GM21825 (cell line): ENCODE measurements around the gene LPP.

Experiments
- ATAC-seq: cut with Tn5 transposase; IDR thresholded peaks from one replicate; pipeline ENCODE4 v1.9.1; 2021; ENCODE audit warnings: mild to moderate bottlenecking, moderate library complexity; ENCODE audit not compliant: unreplicated experiment

Gene LPP

DNA sequence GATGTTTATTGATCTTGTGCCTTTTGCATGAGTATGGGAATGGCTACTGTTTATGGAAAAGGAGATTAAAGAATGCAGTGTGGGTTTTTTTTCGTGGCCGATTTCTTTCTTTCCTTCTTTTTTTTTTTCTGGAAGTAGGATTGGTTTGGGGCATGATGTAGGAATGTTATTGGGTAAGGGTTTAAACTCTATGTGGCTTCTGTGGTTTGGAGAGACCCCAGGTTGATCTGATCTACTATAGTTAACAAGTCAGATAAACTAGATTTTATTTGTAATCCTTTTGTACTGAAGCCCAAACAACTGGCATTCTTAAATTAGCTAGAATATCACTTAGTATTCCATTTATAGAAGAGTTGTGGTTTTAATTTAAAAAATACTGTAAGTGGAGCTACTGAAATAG is 304.8 kb downstream of the LPP start:
- no peak for ATAC-seq

DNA sequence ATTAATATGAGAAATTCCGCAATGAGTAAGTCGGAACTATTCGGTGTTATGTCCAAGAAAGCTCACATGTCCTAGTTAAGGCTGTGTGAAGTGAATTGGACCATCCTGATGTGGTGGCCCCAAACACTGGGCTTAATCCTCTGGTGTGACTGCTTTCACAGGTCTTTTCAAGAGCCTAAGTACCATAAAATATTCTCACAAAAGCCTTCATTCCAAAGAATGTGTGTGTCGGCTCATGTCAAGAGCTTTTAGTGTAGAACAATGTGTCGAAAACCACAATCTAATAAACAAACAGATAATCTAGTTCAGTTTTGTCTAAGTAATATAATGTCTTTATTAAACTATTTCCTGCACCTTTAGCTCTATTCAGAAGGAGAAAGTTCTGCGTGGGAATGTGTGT is 311.4 kb downstream of the LPP start:
- ATAC-seq = no peak

DNA sequence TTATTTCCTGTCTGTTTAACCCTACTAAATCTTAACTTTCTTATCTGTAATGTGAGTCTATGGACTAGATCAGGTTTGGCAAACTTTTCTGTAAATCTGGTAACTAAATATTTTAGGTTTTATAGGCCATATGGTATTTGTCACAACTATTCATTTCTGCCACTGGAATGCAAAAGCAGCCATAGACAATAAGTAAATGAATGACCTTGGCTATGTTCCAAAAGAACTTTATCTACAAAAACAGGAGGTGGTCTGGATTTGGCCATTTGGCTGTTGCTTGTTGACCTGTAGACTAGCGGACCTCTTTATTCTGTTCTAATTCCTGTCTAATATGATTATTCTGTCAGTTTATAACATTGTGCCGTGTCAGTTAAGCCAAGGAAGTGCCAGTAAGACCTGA is 314.2 kb downstream of the LPP start:
- ATAC-seq = no peak

DNA sequence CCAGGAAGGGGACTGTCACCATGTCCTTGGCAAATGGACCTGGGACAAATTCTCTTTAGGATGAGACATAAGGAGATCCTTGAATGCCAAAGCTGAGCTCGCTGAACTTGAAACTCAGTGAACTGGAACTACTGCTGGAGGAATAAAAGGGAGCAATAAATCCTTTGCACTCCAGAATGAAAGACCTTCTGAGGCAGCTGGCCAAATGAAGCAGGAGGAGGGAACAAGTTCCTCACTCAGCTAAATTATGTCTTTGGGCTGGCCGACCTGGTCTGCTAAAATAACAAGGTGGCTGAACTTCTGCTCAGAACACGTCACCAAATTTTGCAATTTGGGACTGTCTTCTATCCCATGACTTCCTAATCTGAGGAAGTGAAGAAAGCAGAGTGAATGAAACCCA is 314.7 kb downstream of the LPP start:
- no peak for ATAC-seq

DNA sequence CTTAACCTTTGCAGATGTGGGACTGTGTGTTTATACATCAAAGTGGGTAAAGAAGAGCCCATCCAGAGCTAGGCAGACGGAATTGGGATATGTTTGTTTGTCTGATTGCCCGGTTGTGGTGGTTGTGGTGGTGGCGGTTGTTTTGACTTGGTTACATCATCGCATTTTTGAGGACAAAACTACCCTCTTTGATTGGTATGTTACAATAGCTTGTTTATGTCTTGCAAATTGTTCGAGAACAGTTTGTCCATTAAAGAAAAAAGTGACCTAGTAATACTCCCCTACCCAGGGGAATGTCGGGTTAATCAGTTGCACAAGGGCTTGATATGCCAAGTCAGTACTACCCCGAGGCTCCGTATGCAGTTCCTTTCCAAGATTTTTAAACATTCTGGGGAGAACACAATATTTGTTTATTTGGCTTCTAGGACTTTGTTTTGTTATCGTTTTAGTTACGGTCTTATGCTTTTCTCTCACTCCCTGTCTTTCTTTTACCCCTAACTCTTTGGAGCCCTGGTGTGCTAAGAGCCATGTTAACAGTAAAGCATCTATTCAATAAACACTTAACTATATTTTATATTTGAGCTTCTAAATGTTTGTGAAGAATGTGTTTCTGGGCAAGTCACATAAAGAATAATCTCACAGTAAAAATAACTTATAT is 315.4 kb downstream of the LPP start:
- no peak for ATAC-seq

DNA sequence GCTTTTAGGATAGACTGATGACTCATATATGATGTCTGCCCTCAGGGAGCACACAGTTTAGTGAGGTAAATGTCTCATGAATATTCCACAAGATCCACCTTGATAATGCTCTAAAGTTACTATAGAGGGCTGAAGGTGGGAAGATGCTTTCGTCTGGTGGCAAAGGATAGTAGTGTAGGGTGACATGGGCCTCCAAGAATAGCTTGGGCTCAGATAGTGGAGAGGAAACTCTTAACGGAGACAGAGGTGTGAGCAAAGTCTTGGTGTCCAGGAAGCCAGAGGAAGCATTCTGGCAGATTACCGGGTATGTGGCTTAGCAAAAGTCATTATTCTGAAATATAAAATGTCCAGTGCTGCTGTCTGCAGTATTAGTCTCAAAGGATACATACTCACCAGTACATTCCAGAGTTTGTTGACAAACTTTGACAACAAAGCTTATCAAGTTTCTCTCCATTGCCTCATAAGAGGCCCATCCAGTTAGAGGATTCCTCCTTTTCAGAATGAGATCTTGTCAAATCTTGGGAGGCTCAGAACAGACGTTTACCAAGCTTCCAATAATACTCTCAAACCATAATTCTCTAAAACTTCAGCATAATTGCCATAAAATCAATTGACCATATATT is 316.7 kb downstream of the LPP start:
- ATAC-seq = no peak

DNA sequence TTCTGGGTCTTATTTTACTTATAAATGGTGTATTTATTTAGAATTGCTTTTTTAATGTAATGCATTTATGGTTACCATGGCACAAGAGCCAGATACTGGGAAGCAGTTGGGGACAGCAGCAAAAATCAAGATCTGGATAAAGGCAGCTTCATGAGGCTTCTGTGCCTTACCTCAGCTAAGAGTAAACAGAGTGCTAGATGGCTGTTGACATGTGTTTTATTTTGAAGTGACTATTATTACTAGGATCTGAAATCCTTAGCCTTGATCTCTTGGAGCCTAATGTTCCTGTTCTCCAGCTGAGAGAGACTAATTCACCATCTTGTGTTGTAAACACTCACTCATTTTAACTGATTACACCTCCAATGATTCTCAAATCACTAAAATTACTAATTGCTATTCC is 317.8 kb downstream of the LPP start:
- no peak for ATAC-seq

DNA sequence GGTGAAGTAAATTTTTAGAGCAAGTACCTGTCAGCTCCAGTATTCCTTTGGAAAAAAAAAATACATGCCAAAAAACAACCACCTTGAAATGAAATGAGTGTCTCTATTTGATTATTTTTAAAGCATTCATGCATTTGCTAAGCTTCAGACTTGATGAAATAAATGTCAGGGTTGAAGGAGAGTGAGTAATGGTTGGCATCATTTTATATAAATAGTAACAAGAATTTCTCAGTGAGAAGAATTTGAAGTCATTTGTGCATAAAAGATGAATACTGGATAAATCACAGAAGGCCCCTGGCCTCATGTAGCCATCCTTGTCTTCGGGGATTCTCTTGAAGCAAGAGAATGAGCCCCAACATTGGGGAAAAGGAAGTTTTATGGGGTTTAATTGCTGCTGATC is 318.4 kb downstream of the LPP start:
- ATAC-seq = no peak

DNA sequence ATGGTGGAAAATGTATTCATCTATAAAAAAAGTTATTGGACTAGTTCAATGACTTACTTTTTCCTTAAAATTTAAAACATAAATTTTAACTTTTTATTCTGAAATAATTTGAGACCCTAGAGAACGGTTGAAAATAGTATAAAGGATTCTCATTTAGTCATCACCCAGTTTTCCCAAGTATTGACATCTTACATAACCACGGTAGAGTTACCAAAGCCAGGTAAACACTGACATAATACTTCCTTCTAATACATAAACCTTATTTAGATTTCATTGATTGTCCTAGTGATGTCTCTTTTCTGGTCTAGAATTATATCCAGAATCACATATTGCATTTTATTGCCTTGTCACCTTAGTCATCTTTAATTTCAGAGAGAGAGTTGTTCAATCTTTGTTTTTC is 319.1 kb downstream of the LPP start:
- no peak for ATAC-seq

DNA sequence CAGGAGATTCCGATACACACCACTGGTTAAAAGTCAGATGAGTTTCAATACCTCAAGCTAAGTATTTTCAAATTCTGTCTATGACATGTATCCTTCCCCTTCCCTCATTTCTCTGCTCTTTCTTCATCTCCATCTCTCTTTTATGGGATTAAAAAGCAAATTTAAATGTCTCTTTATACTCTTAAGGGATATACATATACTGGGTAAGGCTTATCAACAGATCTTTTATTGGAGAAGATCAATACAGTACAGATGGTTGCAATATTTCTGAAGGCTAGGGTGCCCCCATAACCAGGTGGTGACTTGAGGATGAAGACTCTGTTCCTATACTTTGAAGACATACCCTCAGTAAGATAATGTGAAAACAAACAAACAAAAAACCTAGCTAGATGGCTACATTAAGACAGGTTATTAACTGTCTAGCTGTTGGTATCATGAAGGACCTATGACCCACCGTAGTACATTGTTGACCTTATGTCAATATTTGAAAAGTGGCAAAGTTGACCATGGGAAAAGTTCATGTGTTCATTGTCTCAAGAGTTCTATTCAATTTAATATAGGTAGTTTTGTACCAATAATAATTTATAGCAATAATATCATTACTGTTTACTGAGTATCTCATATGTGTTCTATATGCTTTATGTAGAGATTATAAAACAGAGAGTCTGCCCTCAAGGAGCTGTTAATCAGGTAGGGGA is 319.8 kb downstream of the LPP start:
- no peak for ATAC-seq

DNA sequence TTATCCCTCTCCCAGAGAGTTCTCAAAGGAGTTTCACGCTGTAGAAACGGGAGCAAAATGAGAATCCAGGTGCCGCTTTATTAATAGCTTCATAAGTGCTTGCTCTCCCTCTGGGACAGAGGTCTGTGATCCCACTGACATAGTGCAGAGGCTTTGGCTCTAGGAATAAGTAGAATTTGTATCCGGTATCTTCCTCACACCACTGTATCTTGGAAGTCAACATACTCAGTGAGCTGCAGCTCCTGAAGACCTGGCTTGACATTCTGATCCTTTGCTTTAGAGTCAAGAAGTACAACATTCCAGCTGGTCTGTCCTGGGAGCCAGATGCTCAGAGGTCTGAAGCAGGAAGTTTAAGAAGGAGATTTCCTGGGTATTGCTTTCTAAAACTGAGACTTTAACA is 323.0 kb downstream of the LPP start:
- ATAC-seq = no peak

DNA sequence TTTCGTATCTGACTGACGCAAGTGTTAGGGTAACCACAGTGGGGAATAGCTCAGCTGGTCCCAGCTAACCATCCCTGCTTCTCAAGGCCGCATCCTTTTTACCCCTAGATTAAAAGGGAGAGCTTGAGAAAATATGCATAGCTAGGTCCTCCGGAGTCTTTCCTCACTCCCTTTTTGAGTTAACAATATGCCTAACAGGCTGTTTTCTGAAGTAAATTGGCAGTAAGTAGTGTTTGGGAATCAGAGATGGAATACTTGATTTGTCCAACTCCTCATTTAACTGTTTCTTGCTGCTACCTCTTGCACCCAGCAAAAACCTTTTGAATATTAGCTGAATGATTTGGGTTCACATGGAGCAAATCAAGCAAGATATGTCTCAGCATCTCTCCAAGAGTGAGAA is 326.1 kb downstream of the LPP start:
- ATAC-seq = no peak

DNA sequence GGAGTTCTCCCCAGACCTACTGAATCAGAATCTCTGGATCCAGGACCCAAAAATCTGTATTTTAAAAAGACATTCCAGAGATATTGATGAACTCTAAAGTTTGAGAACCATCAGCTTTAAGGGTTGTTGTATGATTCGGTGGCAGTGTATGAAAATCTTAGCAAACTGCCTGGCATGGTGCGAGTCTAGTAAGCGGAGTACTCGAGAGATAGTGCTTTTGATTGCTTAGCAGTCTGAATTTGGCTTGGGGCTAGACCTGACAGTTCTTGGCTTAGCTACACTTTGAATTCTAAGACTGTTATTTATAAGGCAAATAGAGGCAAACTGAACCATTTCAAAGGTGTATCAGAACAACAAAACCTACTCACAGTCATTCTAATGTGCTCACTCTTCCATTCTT is 329.0 kb downstream of the LPP start:
- ATAC-seq = no peak

DNA sequence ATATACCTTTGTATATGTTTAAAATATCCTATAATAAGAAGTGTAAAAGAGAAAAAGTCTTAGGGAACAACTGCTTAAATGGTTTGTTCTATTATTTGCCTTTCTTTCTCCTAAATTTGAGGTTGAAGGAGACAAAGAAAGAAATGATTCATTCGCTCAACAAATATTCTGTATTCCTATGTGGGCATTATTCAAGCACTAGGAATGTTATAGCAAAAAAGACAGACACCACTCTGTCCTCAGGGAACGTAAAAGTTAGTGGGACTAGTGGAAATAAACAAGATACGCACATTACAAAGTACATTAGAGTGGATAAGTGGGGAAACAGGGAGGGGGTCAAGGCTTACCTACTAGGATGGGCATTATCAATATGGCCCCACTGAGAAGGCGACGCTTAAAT is 332.2 kb downstream of the LPP start:
- ATAC-seq = no peak

DNA sequence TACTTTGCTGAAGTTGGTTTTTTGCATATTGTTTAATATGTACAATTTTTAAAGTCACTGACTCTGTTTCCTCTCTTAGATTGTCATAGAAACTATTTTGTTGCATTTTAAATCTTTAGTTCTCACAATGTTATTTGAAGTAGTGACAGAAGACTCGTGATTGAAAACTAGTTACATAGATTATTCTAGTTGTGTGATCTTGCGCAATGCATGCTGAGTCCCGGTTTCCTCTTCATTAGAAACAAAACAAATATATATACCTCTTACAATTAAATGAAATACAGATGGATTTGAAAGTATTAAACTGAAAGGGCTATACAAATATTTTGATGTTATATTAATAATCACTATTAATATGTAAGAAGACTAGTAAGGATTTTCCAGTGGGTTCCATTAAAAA is 333.0 kb downstream of the LPP start:
- no peak for ATAC-seq

DNA sequence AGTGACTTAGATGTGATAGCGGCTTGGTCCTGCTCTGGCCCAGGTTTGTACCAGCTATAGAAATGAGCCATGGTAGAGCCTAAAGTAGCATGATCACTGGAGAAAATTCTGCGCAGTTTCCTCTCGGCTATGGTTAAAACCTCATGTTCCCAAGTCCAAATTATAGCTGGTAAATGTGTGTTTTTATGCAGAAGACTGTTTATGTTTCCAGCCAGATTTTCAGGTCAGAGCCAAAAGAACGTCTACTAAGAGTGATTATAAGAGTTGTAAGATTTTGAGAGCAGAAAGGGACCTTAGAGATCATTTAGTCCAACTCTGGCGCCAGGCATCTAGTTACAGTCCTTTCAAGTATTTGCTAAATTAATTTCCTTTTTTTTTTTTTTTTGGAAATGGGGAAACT is 333.7 kb downstream of the LPP start:
- no peak for ATAC-seq

DNA sequence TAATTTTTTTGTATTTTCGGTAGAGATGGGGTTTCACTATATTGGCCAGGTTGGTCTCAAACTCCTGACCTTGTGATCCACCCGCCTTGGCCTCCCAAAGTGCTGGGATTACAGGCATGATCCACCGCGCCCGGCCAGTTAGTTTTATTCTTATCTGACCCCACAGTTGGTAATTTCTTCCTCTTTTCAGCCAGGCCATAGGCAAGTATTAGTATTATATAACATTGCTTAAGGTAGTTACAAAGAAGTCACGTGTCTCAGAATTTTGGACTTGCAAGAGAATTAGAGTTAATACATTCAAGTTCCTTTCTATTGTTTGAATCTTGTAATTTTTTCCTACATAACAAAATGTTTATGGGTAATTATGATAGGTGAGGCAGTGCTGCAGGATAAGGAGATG is 334.8 kb downstream of the LPP start:
- no peak for ATAC-seq

DNA sequence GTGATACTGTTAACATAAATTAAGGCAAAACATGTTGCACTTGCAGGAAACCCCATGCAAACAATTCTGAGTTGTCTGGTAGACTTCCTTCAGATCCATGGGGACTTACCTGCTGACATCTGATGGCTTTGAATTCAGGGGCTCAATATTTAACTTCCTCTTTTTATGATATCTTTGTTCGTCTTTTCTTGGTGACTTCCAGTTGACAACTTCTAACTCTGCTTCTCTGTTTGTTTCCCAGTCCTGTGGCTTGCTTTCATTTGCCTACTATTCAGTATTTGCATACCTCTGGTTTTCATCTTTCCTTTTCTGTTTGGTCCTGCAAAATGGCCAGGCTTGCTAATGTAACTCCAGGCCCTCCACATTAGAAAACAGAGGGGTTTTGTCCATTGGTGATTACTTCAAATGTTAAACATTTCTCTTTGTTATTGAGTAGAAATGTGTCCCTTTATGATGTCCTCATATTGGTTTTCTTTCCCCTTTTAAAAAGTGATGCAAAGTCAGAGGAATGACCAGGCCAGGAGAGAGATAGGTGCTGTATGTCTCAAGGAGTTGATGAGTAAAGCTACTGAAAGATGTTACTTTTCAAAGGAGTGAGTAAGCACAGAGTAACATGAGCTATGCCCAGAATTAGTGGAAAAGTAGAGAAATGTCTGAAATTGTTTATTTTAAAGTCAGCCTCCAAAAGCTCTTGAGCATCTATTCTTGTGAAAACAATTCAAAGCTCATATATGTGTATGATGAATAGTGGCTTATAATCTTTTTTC is 335.9 kb downstream of the LPP start:
- no peak for ATAC-seq

DNA sequence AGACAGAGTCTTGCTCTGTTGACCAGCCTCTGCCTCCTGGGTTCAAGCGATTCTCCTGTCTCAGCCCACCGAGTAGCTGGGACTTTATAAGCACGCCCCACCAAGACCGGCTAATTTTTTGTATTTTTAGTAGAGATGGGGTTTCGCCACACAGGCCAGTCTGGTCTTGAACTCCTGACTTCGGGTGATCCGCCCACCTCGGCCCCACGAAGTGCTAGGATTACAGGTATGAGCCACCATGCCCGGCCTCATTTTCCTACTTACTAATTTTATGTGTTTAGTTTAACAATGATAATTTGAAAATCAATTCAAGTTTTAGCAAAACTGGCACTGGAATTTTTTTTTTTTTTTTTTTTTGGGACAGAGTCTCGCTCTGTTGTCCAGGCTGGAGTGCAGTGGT is 336.5 kb downstream of the LPP start:
- ATAC-seq = no peak

DNA sequence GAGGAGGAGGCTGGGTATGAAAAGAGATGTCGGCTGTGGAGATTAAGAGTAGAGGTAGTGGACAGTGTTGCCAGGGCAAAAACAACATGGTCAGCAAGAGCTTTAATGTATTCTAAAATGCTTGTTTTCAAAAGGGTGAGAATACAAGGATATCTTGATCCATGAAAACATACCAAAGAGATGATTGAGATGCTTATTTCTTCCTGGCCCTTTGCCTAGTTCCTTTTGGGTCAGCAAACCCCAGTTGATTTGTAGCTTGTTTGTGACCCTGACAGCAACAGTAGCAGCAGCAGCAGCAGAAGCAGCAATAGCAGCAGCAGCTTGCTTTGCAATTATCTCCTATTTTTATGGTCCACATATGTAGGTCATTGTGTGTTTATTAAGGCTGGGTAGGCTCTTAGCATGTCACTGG is 337.3 kb downstream of the LPP start:
- no peak for ATAC-seq

DNA sequence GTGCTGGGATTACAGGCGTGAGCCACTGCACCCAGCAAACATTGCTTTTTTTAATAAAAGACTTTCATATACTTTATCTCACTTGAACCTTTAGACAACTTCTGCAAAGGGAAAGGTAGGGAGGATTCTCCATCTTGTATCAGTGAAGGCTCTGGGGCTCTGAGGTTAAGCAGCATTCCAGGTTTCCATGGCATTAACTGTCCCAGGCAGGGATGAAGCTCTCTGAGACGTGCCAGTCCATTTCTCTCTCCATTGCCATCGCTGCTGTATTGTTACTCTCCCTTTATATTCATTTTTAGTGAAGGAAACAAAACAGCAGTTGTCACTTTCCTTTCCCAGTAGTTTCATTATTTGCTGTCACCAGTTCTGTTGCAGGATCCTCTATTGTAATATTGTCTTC is 342.4 kb downstream of the LPP start:
- no peak for ATAC-seq

DNA sequence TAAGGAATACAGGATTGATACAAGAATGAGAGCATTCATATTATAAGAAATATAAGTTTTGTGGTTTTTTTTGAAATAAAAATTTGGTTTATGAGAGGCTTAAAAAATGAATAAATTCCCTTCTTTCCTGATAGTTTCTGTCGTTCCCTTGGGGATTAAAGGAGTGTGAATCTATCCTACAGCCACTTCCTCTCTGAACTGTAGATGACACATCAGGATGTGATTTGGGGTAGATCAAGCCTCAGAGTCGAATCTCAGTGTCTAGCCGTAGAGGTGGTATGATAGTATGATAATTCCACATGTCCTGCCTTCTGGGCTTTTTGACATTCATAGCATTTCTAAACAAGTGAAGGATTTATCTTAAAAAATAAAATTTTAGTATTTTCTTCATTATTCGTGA is 343.1 kb downstream of the LPP start:
- no peak for ATAC-seq
